ENCODE data around the gene EHD1.

GRCh38 chr11:64826062-64826461, 52.4 kb downstream of the EHD1 start:
- TF ChIP-seq, protein P1, sequence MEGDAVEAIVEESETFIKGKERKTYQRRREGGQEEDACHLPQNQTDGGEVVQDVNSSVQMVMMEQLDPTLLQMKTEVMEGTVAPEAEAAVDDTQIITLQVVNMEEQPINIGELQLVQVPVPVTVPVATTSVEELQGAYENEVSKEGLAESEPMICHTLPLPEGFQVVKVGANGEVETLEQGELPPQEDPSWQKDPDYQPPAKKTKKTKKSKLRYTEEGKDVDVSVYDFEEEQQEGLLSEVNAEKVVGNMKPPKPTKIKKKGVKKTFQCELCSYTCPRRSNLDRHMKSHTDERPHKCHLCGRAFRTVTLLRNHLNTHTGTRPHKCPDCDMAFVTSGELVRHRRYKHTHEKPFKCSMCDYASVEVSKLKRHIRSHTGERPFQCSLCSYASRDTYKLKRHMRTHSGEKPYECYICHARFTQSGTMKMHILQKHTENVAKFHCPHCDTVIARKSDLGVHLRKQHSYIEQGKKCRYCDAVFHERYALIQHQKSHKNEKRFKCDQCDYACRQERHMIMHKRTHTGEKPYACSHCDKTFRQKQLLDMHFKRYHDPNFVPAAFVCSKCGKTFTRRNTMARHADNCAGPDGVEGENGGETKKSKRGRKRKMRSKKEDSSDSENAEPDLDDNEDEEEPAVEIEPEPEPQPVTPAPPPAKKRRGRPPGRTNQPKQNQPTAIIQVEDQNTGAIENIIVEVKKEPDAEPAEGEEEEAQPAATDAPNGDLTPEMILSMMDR (conservative IDR thresholded peaks at IDR 0.05 in 1 of 2, IDR thresholded peaks at IDR 0.05 in 1 of 2; ENCODE audit: extremely low read depth in 1 of 2, insufficient read depth in 1 of 2, low read depth in 1 of 2, low read length in 2 of 2) = no peak
- no peak for TF ChIP-seq EZH2 (IDR thresholded peaks at IDR 0.05; ENCODE audit: borderline replicate concordance, low read length)
